ENCODE data around the gene EMC1. TPM values are rescaled to one million over a fixed set of nuclear protein-coding genes. Genes with fewer than 3 reads are reported as not detected.

Gene EMC1
- polyA plus RNA-seq, 1 donor (not counting 4 experiments of a cell fraction or from before 2014, with no cell fraction given) = 28.6 TPM

- no peaks in the 10 kb centered on the region for H3K27me3 ChIP-seq (ENCODE audit: control insufficient read depth, extremely low read depth, insufficient read depth, low read length)
- H4K20me1 ChIP-seq (ENCODE audit: control insufficient read depth, extremely low read depth, insufficient read depth, low read length) = no peaks in the 10 kb centered on the region
- dilution Hi-C loops (cut with MboI; ENCODE audit: extremely low pct_ligation_motif_present, low sequenced_read_pairs) = no loop called here
- H3K79me2 ChIP-seq (ENCODE audit: control insufficient read depth, insufficient read depth, low read length) = peaks cover 1% of the 10 kb centered on the region
- no peaks in the 10 kb centered on the region for H3K4me1 ChIP-seq (ENCODE audit: control insufficient read depth, extremely low read depth, insufficient read depth, low read length)
- peaks cover 40 to 48% of the 10 kb centered on the region in 2 experiments for H3K36me3 ChIP-seq (ENCODE audit: control insufficient read depth in 2 of 2, extremely low read depth in 1 of 2, insufficient read depth in 2 of 2, low read length in 2 of 2)
- DNase-seq (ENCODE audit: low read depth, low spot score) = no peak
- H3K9me3 ChIP-seq (ENCODE audit: control insufficient read depth, low read depth, low read length) = no peaks in the 10 kb centered on the region
- H2AFZ ChIP-seq (ENCODE audit: control insufficient read depth, low read length) = no peak overlapping the region
- H3K4me3 ChIP-seq (ENCODE audit: control insufficient read depth in 2 of 3, extremely low read depth in 1 of 3, insufficient read depth in 2 of 3, low read depth in 1 of 3, low read length in 3 of 3) = no peak overlapping the region
- H3K9ac ChIP-seq (ENCODE audit: control insufficient read depth, extremely low read depth, insufficient read depth, low read length) = no peak overlapping the region
- no peak overlapping the region for H3K4me2 ChIP-seq (ENCODE audit: control insufficient read depth, extremely low read depth, insufficient read depth, low read depth, low read length)
- TF ChIP-seq CTCF (optimal IDR thresholded peaks at IDR 0.05 in 1 of 3, IDR thresholded peaks at IDR 0.05 in 1 of 3, conservative IDR thresholded peaks at IDR 0.05 in 1 of 3; ENCODE audit: extremely low read depth in 1 of 3, insufficient read depth in 2 of 3, low read length in 3 of 3) (no peak), EZH2 (IDR thresholded peaks at IDR 0.05; ENCODE audit: low read length) (no peak)
- FAIRE-seq = no peak
- no peaks in the 10 kb centered on the region for H3K9me1 ChIP-seq (ENCODE audit: control insufficient read depth, extremely low read depth, insufficient read depth, low read length)
- H3K27ac ChIP-seq (ENCODE audit: control insufficient read depth, insufficient read depth, low read length) = no peak overlapping the region
Measured at GRCh38 chr1:19220991-19221390, 30.3 kb downstream of the EMC1 start.

- H3K27ac ChIP-seq (ENCODE audit: control insufficient read depth, insufficient read depth, low read length) = no peak overlapping the region
- H3K4me1 ChIP-seq (ENCODE audit: control insufficient read depth, extremely low read depth, insufficient read depth, low read length) = no peaks in the 10 kb centered on the region
- no peaks in the 10 kb centered on the region for H4K20me1 ChIP-seq (ENCODE audit: control insufficient read depth, extremely low read depth, insufficient read depth, low read length)
- H3K36me3 ChIP-seq (ENCODE audit: control insufficient read depth in 2 of 2, extremely low read depth in 1 of 2, insufficient read depth in 2 of 2, low read length in 2 of 2) = peaks cover 36 to 46% of the 10 kb centered on the region in 2 experiments
- no peaks in the 10 kb centered on the region for H3K27me3 ChIP-seq (ENCODE audit: control insufficient read depth, extremely low read depth, insufficient read depth, low read length)
- no peaks in the 10 kb centered on the region for H3K9me1 ChIP-seq (ENCODE audit: control insufficient read depth, extremely low read depth, insufficient read depth, low read length)
- FAIRE-seq = no peak
- H2AFZ ChIP-seq (ENCODE audit: control insufficient read depth, low read length) = no peak overlapping the region
- TF ChIP-seq EZH2 (IDR thresholded peaks at IDR 0.05; ENCODE audit: low read length) (no peak), CTCF (optimal IDR thresholded peaks at IDR 0.05 in 1 of 3, IDR thresholded peaks at IDR 0.05 in 1 of 3, conservative IDR thresholded peaks at IDR 0.05 in 1 of 3; ENCODE audit: extremely low read depth in 1 of 3, insufficient read depth in 2 of 3, low read length in 3 of 3) (no peak)
- dilution Hi-C loops (cut with MboI; ENCODE audit: extremely low pct_ligation_motif_present, low sequenced_read_pairs) = no loop called here
- no peak overlapping the region for H3K9ac ChIP-seq (ENCODE audit: control insufficient read depth, extremely low read depth, insufficient read depth, low read length)
- H3K9me3 ChIP-seq (ENCODE audit: control insufficient read depth, low read depth, low read length) = no peaks in the 10 kb centered on the region
- H3K79me2 ChIP-seq (ENCODE audit: control insufficient read depth, insufficient read depth, low read length) = peaks cover 1% of the 10 kb centered on the region
- H3K4me2 ChIP-seq (ENCODE audit: control insufficient read depth, extremely low read depth, insufficient read depth, low read depth, low read length) = no peak overlapping the region
- DNase-seq (ENCODE audit: low read depth, low spot score) = no peak
- no peak overlapping the region for H3K4me3 ChIP-seq (ENCODE audit: control insufficient read depth in 2 of 3, extremely low read depth in 1 of 3, insufficient read depth in 2 of 3, low read depth in 1 of 3, low read length in 3 of 3)
Measured at GRCh38 chr1:19220080-19220846, 31.1 kb downstream of the EMC1 start.

All from keratinocyte (primary cell).